PFSK-1 (cell line): ENCODE measurements around the gene ST3GAL6.

ENCODE experiments used
- FOXP2 ChIP-seq: optimal IDR thresholded peaks from 2 replicates; pipeline ENCODE3; 2011; ENCODE audit warnings: borderline replicate concordance, control low read depth, inconsistent platforms; ENCODE audit not compliant: insufficient read depth; ENCODE audit errors: extremely low read length, extremely low read depth
- POLR2AphosphoS5 ChIP-seq: IDR thresholded peaks from 2 replicates; pipeline ENCODE4 v1.6.1; 2012; ENCODE audit warnings: low read depth, mild to moderate bottlenecking, control low read depth, low read length, moderate library complexity
- SIN3A ChIP-seq: IDR thresholded peaks from 2 replicates; pipeline ENCODE4 v1.6.1; 2012; ENCODE audit warnings: mild to moderate bottlenecking, low read length, moderate library complexity, borderline replicate concordance; ENCODE audit not compliant: insufficient read depth
- TAF1 ChIP-seq: IDR thresholded peaks from 2 replicates; pipeline ENCODE4 v1.6.1; 2012; ENCODE audit warnings: low read length, control low read depth, borderline replicate concordance; ENCODE audit not compliant: insufficient read depth
- TF ChIP-seq, protein P1 (sequence below), 2 experiments: IDR thresholded peaks; 2 replicates each; pipeline versions ENCODE4 v1.6.1 to v1.8.0; 2011 to 2012; ENCODE audit warnings: low read depth in 2 of 2, low read length in 2 of 2, control low read depth in 1 of 2, inconsistent platforms in 1 of 2, mild to moderate bottlenecking in 1 of 2, moderate library complexity in 1 of 2; ENCODE audit not compliant: insufficient read depth in 1 of 2

The ST3GAL6 gene

DNA sequence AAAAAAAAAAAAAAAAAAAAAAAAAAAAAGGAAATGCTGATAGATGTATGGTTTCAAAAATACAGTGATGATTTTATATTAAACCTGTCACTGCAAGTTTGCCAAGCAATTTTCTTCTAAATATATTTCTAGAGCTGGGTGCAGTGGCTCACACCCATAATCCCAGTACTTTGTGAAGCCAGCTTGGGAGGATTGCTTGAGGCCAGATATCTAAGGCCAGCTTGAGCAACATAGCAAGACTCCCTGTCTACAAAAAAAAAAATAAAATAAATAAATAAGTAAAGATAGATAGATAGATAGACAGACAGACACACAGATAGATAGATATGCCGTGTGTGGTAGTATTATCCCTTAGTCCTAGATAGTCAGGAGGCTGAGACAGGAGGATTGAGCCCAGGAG is 41.4 kb upstream of the ST3GAL6 start:
- no peak for TF ChIP-seq SIN3A
- TF ChIP-seq TAF1 = no peak
- TF ChIP-seq, protein P1, sequence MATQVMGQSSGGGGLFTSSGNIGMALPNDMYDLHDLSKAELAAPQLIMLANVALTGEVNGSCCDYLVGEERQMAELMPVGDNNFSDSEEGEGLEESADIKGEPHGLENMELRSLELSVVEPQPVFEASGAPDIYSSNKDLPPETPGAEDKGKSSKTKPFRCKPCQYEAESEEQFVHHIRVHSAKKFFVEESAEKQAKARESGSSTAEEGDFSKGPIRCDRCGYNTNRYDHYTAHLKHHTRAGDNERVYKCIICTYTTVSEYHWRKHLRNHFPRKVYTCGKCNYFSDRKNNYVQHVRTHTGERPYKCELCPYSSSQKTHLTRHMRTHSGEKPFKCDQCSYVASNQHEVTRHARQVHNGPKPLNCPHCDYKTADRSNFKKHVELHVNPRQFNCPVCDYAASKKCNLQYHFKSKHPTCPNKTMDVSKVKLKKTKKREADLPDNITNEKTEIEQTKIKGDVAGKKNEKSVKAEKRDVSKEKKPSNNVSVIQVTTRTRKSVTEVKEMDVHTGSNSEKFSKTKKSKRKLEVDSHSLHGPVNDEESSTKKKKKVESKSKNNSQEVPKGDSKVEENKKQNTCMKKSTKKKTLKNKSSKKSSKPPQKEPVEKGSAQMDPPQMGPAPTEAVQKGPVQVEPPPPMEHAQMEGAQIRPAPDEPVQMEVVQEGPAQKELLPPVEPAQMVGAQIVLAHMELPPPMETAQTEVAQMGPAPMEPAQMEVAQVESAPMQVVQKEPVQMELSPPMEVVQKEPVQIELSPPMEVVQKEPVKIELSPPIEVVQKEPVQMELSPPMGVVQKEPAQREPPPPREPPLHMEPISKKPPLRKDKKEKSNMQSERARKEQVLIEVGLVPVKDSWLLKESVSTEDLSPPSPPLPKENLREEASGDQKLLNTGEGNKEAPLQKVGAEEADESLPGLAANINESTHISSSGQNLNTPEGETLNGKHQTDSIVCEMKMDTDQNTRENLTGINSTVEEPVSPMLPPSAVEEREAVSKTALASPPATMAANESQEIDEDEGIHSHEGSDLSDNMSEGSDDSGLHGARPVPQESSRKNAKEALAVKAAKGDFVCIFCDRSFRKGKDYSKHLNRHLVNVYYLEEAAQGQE (IDR thresholded peaks at IDR 0.05; ENCODE audit: insufficient read depth in 1 of 2, low read depth in 2 of 2, low read length in 2 of 2) = no peak
- TF ChIP-seq POLR2AphosphoS5 = no peak
- no peak for TF ChIP-seq FOXP2

DNA sequence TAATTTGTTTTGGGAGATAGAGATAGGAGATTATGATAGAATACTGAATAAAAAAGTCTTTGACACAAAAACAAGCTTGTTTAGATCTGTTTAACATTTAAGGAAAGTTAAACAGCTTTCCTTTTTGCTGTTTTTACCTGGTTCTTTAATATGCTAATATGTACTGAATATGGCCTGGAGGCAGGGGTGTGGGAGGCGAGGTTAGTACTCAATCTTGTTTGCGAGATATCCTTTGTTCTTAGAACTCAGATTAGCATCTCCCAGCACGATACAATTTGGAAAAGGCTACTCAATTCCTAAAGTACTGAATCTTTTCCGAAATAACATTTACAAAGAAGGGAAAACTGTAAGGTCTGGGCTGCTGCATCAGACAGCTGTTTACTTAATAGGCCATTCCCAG is 40.8 kb upstream of the ST3GAL6 start:
- TF ChIP-seq POLR2AphosphoS5 (no peak), TAF1 (no peak), FOXP2 (no peak), SIN3A (no peak)
- TF ChIP-seq, protein P1 (IDR thresholded peaks at IDR 0.05; ENCODE audit: insufficient read depth in 1 of 2, low read depth in 2 of 2, low read length in 2 of 2) = no peak

DNA sequence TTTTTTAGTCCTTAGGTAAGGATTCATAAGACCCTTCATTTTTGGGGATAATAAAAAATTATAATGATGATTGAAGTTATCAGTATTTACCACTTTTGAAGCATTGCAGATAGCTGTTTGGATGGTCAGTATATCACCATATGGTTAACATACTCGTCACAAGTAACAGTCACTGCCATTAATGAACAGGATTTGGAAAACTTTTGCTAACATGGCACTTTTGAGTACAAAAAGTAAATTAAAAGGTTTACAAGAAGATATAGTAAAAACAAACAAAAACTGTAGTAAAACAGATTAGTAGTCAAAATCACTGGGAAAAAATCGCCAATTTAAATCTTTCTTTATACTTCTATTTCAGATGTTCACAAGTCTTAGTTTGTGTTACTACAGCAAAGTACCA is 37.8 kb upstream of the ST3GAL6 start:
- TF ChIP-seq POLR2AphosphoS5 (no peak), FOXP2 (no peak), SIN3A (no peak), TAF1 (no peak)
- TF ChIP-seq, protein P1 (IDR thresholded peaks at IDR 0.05; ENCODE audit: insufficient read depth in 1 of 2, low read depth in 2 of 2, low read length in 2 of 2) = no peak

DNA sequence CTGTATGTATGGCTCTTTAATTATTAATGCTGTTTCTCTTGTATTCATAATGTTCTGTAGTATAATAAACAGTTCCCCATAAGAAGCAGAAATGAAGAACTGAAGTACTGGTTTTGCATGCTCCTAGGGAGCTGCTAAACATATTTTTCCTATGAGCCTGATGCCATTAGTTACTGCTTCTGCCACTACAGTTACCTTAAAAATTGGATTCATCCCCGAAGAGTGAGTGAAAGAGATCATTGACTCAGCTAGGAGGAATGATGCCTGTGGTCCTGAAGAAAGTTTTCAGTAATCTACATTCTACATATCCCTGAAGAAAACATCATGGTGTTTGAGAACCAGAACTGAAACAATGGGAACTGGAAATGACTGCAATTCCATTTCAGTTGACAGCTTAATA is 37.1 kb upstream of the ST3GAL6 start:
- no peak for TF ChIP-seq FOXP2
- no peak for TF ChIP-seq POLR2AphosphoS5
- TF ChIP-seq, protein P1 (IDR thresholded peaks at IDR 0.05; ENCODE audit: insufficient read depth in 1 of 2, low read depth in 2 of 2, low read length in 2 of 2) = no peak
- no peak for TF ChIP-seq TAF1
- TF ChIP-seq SIN3A = no peak

DNA sequence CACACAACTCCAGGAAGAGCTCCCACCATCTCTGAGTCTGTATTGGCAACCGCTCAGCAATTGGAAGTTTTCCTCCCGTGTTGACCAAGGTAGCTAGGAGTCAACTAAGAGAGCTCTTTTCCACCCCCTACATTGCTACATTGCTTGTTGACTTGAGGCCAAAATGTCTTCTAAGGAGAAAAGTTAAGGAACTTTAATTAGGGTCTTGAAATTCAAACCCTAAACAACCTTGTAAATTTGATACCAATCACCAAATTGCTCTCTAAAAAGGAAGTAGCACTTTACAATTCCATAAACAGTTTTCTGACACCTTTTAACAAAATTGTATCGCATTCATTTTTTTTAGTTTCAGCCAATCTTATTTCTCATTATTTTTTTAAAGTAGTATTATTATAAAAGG is 35.5 kb upstream of the ST3GAL6 start:
- no peak for TF ChIP-seq SIN3A
- TF ChIP-seq, protein P1 (IDR thresholded peaks at IDR 0.05; ENCODE audit: insufficient read depth in 1 of 2, low read depth in 2 of 2, low read length in 2 of 2) = no peak
- no peak for TF ChIP-seq POLR2AphosphoS5
- TF ChIP-seq FOXP2 = no peak
- TF ChIP-seq TAF1 = no peak
